Rectal smooth muscle tissue (tissue), 1 donor: Measurements from ENCODE around the gene VSIG4.

Source experiments
- H3K27ac ChIP-seq: one replicate; pipeline ENCODE4 v1.7.0; 2013; ENCODE audit warnings: low read depth, low read length, inconsistent platforms
- H3K27me3 ChIP-seq: one replicate; pipeline ENCODE4 v1.7.0; 2013; ENCODE audit warnings: low read length; ENCODE audit not compliant: control insufficient read depth, insufficient read depth
- H3K36me3 ChIP-seq: one replicate; pipeline ENCODE4 v1.7.0; 2013; ENCODE audit warnings: low read length; ENCODE audit not compliant: control insufficient read depth, insufficient read depth
- H3K4me1 ChIP-seq: one replicate; pipeline ENCODE4 v1.7.0; 2013; ENCODE audit warnings: low read length; ENCODE audit not compliant: control insufficient read depth, insufficient read depth
- H3K4me3 ChIP-seq: one replicate; pipeline ENCODE4 v1.7.0; 2013; ENCODE audit warnings: low read length
- H3K9ac ChIP-seq: one replicate; pipeline ENCODE4 v1.7.0; 2013; ENCODE audit warnings: low read length

VSIG4 gene

GRCh38 chrX:66021765-66022631, 17.9 kb downstream of the VSIG4 start:
- H3K27ac ChIP-seq: no peak overlapping the region
- no peaks in the 10 kb centered on the region for H3K4me1 ChIP-seq
- H3K4me3 ChIP-seq: no peak overlapping the region
- no peaks in the 10 kb centered on the region for H3K36me3 ChIP-seq
- no peak overlapping the region for H3K9ac ChIP-seq
- no peaks in the 10 kb centered on the region for H3K27me3 ChIP-seq

- Histone ChIP-seq H3K27ac (no peak overlapping the region), H3K9ac (no peak overlapping the region), H3K4me3 (no peak overlapping the region), H3K4me1 (no peaks in the 10 kb centered on the region), H3K36me3 (no peaks in the 10 kb centered on the region), H3K27me3 (no peaks in the 10 kb centered on the region)
These were observed 18.5 kb downstream of the VSIG4 start for GRCh38 chrX:66021401-66021764.

GRCh38 chrX:66020631-66021334, 19.1 kb downstream of the VSIG4 start:
- Histone ChIP-seq H3K4me1 (no peaks in the 10 kb centered on the region), H3K36me3 (no peaks in the 10 kb centered on the region), H3K4me3 (no peak overlapping the region), H3K27ac (no peak overlapping the region), H3K9ac (no peak overlapping the region), H3K27me3 (no peaks in the 10 kb centered on the region)

- Histone ChIP-seq H3K4me3 (no peak overlapping the region), H3K36me3 (no peaks in the 10 kb centered on the region), H3K27me3 (no peaks in the 10 kb centered on the region), H3K9ac (no peak overlapping the region), H3K4me1 (no peaks in the 10 kb centered on the region), H3K27ac (no peak overlapping the region)
These were observed 19.9 kb downstream of the VSIG4 start for GRCh38 chrX:66019974-66020373.

- no peaks in the 10 kb centered on the region for H3K4me1 ChIP-seq
These were observed 20.6 kb downstream of the VSIG4 start for GRCh38 chrX:66019310-66019652.

GRCh38 chrX:66018585-66019309, 21.1 kb downstream of the VSIG4 start:
- Histone ChIP-seq H3K27ac (no peak overlapping the region), H3K9ac (no peak overlapping the region), H3K27me3 (no peaks in the 10 kb centered on the region), H3K4me3 (no peak overlapping the region), H3K36me3 (no peaks in the 10 kb centered on the region), H3K4me1 (no peaks in the 10 kb centered on the region)

More at GRCh38 chrX:66019310-66019652, 20.6 kb downstream of the VSIG4 start:
- H3K4me3 ChIP-seq: no peak overlapping the region
- no peak overlapping the region for H3K27ac ChIP-seq
- H3K9ac ChIP-seq: no peak overlapping the region
- H3K27me3 ChIP-seq: no peaks in the 10 kb centered on the region
- H3K36me3 ChIP-seq: no peaks in the 10 kb centered on the region

- Histone ChIP-seq H3K27ac (no peak overlapping the region), H3K36me3 (no peaks in the 10 kb centered on the region), H3K27me3 (no peaks in the 10 kb centered on the region), H3K9ac (no peak overlapping the region), H3K4me1 (no peaks in the 10 kb centered on the region), H3K4me3 (no peak overlapping the region)
These were observed 22.2 kb downstream of the VSIG4 start for GRCh38 chrX:66017659-66018170.

GRCh38 chrX:66016905-66017658, 22.8 kb downstream of the VSIG4 start:
- H3K36me3 ChIP-seq: no peaks in the 10 kb centered on the region
- H3K4me1 ChIP-seq: no peaks in the 10 kb centered on the region
- H3K4me3 ChIP-seq: no peak overlapping the region
- no peak overlapping the region for H3K27ac ChIP-seq
- no peak overlapping the region for H3K9ac ChIP-seq
- no peaks in the 10 kb centered on the region for H3K27me3 ChIP-seq

GRCh38 chrX:66015900-66016689, 23.8 kb downstream of the VSIG4 start:
- H3K36me3 ChIP-seq: no peaks in the 10 kb centered on the region
- H3K4me1 ChIP-seq: no peaks in the 10 kb centered on the region
- H3K27ac ChIP-seq: peak overlapping the region; percentile 11
- H3K27me3 ChIP-seq: no peaks in the 10 kb centered on the region
- H3K9ac ChIP-seq: no peak overlapping the region
- peak overlapping the region; percentile 22 for H3K4me3 ChIP-seq

GRCh38 chrX:66015152-66015831, 24.6 kb downstream of the VSIG4 start:
- H3K36me3 ChIP-seq: no peaks in the 10 kb centered on the region
- no peak overlapping the region for H3K27ac ChIP-seq
- H3K27me3 ChIP-seq: no peaks in the 10 kb centered on the region
- no peak overlapping the region for H3K4me3 ChIP-seq
- no peaks in the 10 kb centered on the region for H3K4me1 ChIP-seq
- H3K9ac ChIP-seq: no peak overlapping the region

- no peak overlapping the region for H3K27ac ChIP-seq
- no peak overlapping the region for H3K9ac ChIP-seq
- no peaks in the 10 kb centered on the region for H3K4me1 ChIP-seq
- H3K36me3 ChIP-seq: no peaks in the 10 kb centered on the region
- H3K27me3 ChIP-seq: no peaks in the 10 kb centered on the region
- no peak overlapping the region for H3K4me3 ChIP-seq
These were observed 25.3 kb downstream of the VSIG4 start for GRCh38 chrX:66014556-66014955.
